IPS DF 6.9 (cell line): ENCODE results near the gene ATP6V1C2.

Experiments used
- DNase-seq: peaks from one replicate; pipeline ENCODE4 v3.0.0-alpha.2; 2013; ENCODE audit warnings: low read depth, low spot score
- H3K27ac ChIP-seq: one replicate; pipeline ENCODE4 v1.5.1; 2013; ENCODE audit warnings: low read length, control low read depth
- H3K27me3 ChIP-seq: 2 replicates; pipeline ENCODE4 v1.6.1; 2013; ENCODE audit warnings: mild to moderate bottlenecking, low read length; ENCODE audit not compliant: control insufficient read depth, insufficient read depth
- H3K36me3 ChIP-seq: 2 replicates; pipeline ENCODE4 v1.6.1; 2013; ENCODE audit warnings: low read length; ENCODE audit not compliant: control insufficient read depth, insufficient read depth
- H3K4me1 ChIP-seq: 2 replicates; pipeline ENCODE4 v1.6.1; 2013; ENCODE audit warnings: low read length; ENCODE audit not compliant: control insufficient read depth, insufficient read depth
- H3K4me3 ChIP-seq: 2 replicates; pipeline ENCODE4 v1.5.1; 2013; ENCODE audit warnings: mild to moderate bottlenecking, low read length
- H3K9me3 ChIP-seq: 2 replicates; pipeline ENCODE4 v1.6.1; 2013; ENCODE audit warnings: low read length, inconsistent platforms; ENCODE audit not compliant: control insufficient read depth, insufficient read depth
- WGBS: extraction: QIAGEN DNeasy Blood & Tissue Kit; methylation state at CpG from one replicate; pipeline ENCODE4 v1.1.7; 2013; ENCODE audit warnings: mixed read lengths, missing lambda C conversion rate; ENCODE audit not compliant: insufficient read length, insufficient coverage; 5-methylcytosine and 5-hydroxymethylcytosine counted together

ATP6V1C2 gene

DNA sequence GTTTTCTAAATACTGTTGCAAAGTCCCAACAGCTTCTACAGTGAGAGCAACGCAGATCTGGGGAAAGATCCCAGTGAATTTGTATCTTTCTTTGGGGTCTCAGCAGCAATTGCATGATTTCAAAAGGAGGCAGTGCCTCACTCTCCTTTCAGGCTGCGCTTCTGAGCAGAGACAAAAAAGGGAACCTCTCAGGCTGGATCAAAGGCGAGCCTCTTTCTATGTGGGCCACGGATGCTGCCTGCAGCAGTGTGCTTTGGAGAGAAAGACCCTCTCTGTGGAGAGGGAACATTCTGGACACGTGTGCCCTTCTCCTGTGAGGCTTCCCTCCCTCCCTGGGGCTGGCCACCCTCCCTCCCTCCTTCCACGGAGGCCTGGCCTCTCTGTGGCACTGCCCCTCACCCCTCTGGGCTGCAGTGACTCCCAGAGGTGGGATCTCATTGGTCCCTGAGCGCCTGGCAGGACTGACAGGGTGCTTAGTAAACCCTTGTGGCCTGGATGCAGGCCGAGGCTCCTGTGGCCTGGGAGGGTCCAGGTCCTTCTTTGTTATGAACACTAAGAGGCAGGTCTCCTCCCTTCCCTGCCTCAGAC, 112.7 kb downstream of the ATP6V1C2 start:
- Histone ChIP-seq H3K4me3 (no peak overlapping the region), H3K36me3 (no peaks in the 10 kb centered on the region), H3K4me1 (peaks cover 2% of the 10 kb centered on the region; the same call in 1 of the 2 replicates), H3K9me3 (no peaks in the 10 kb centered on the region), H3K27ac (no peak overlapping the region), H3K27me3 (no peaks in the 10 kb centered on the region)
- no peak for DNase-seq
- WGBS, result no CpG with 5 or more reads among the region's 8 CpGs
